Muscle layer of colon (tissue), 2 donors: ENCODE results near the gene MEGF6.

ENCODE experiments used
- H3K27ac ChIP-seq: one replicate; pipeline ENCODE4 v1.7.0; 2013; ENCODE audit warnings: low read depth, mild to moderate bottlenecking, low read length, moderate library complexity
- H3K27me3 ChIP-seq, 2 donors: one replicate each; pipeline ENCODE4 v1.7.0; 2013; ENCODE audit warnings: low read length in 2 of 2, mild to moderate bottlenecking in 2 of 2; ENCODE audit not compliant: insufficient read depth in 2 of 2, control insufficient read depth in 1 of 2
- H3K36me3 ChIP-seq: one replicate; pipeline ENCODE4 v1.7.0; 2013; ENCODE audit warnings: mild to moderate bottlenecking, low read length; ENCODE audit not compliant: insufficient read depth
- H3K4me1 ChIP-seq: one replicate; pipeline ENCODE4 v1.7.0; 2013; ENCODE audit warnings: mild to moderate bottlenecking, low read length; ENCODE audit not compliant: insufficient read depth
- H3K4me3 ChIP-seq, 2 donors: one replicate each; pipeline ENCODE4 v1.7.0; 2013; ENCODE audit warnings: low read length in 2 of 2, low read depth in 1 of 2, mild to moderate bottlenecking in 1 of 2, moderate library complexity in 1 of 2
- H3K9ac ChIP-seq: one replicate; pipeline ENCODE4 v1.7.0; 2013; ENCODE audit warnings: low read length
- H3K9me3 ChIP-seq: one replicate; pipeline ENCODE4 v1.7.0; 2013; ENCODE audit warnings: mild to moderate bottlenecking, low read length
- donor health status: abdominal sarcoma.
- donor health status: Adenocarcinoma of cecum.

MEGF6 gene

GRCh38 chr1:3454811-3455618, 156.3 kb downstream of the MEGF6 start:
- Histone ChIP-seq H3K36me3 (no peaks in the 10 kb centered on the region), H3K4me3 (no peak overlapping the region), H3K27ac (no peak overlapping the region), H3K9ac (no peak overlapping the region), H3K27me3 (peaks cover 16 to 43% of the 10 kb centered on the region in 2 donors), H3K9me3 (no peaks in the 10 kb centered on the region), H3K4me1 (no peaks in the 10 kb centered on the region)

- H3K27ac ChIP-seq = no peak within 1 kb of the TSS
- no peak within 1 kb of the TSS for H3K9ac ChIP-seq
- H3K4me3 ChIP-seq = no peak within 1 kb of the TSS
- peaks cover 16 to 43% of the 10 kb centered on the region in 2 donors for H3K27me3 ChIP-seq
- H3K4me1 ChIP-seq = no peaks in the 10 kb centered on the region
- H3K9me3 ChIP-seq = no peaks in the 10 kb centered on the region
- no peaks in the 10 kb centered on the region for H3K36me3 ChIP-seq
These were observed 157.2 kb downstream of the MEGF6 start, which contains the start of gene ARHGEF16 for GRCh38 chr1:3453891-3454810. ARHGEF16 (plus strand) TSS chr1:3454665; CDS start chr1:3463085, 8,420 bp downstream.

GRCh38 chr1:3453203-3453761, 158.0 kb downstream of the MEGF6 start:
- Histone ChIP-seq H3K27me3 (peaks cover 16 to 43% of the 10 kb centered on the region in 2 donors), H3K4me1 (no peaks in the 10 kb centered on the region), H3K4me3 (no peak overlapping the region), H3K9ac (no peak overlapping the region), H3K27ac (no peak overlapping the region), H3K36me3 (no peaks in the 10 kb centered on the region), H3K9me3 (no peaks in the 10 kb centered on the region)

GRCh38 chr1:3452866-3453175, 158.5 kb downstream of the MEGF6 start:
- Histone ChIP-seq H3K27me3 (peaks cover 16 to 43% of the 10 kb centered on the region in 2 donors), H3K36me3 (no peaks in the 10 kb centered on the region), H3K4me1 (no peaks in the 10 kb centered on the region), H3K9me3 (no peaks in the 10 kb centered on the region), H3K4me3 (no peak overlapping the region), H3K27ac (no peak overlapping the region), H3K9ac (no peak overlapping the region)

- Histone ChIP-seq H3K4me1 (no peaks in the 10 kb centered on the region), H3K9me3 (no peaks in the 10 kb centered on the region), H3K4me3 (no peak overlapping the region), H3K9ac (no peak overlapping the region), H3K27ac (no peak overlapping the region), H3K36me3 (no peaks in the 10 kb centered on the region), H3K27me3 (peaks cover 16 to 43% of the 10 kb centered on the region in 2 donors)
These were observed 159.1 kb downstream of the MEGF6 start for GRCh38 chr1:3451994-3452865.

- Histone ChIP-seq H3K9me3 (no peaks in the 10 kb centered on the region), H3K27me3 (peaks cover 16 to 42% of the 10 kb centered on the region in 2 donors), H3K27ac (no peak overlapping the region), H3K36me3 (no peaks in the 10 kb centered on the region), H3K4me3 (no peak overlapping the region), H3K4me1 (no peaks in the 10 kb centered on the region), H3K9ac (no peak overlapping the region)
These were observed 160.3 kb downstream of the MEGF6 start for GRCh38 chr1:3450983-3451382.

- no peak overlapping the region for H3K27ac ChIP-seq
- no peak overlapping the region for H3K4me3 ChIP-seq
- H3K36me3 ChIP-seq = no peaks in the 10 kb centered on the region
- no peak overlapping the region for H3K9ac ChIP-seq
- H3K27me3 ChIP-seq = peaks cover 13 to 36% of the 10 kb centered on the region in 2 donors
- no peaks in the 10 kb centered on the region for H3K4me1 ChIP-seq
- no peaks in the 10 kb centered on the region for H3K9me3 ChIP-seq
These were observed 161.0 kb downstream of the MEGF6 start for GRCh38 chr1:3450202-3450863.

- Histone ChIP-seq H3K4me1 (no peaks in the 10 kb centered on the region), H3K36me3 (no peaks in the 10 kb centered on the region), H3K4me3 (no peak overlapping the region), H3K27me3 (peaks cover 0 to 20% of the 10 kb centered on the region in 2 donors), H3K9ac (no peak overlapping the region), H3K9me3 (no peaks in the 10 kb centered on the region), H3K27ac (no peak overlapping the region)
These were observed 166.6 kb downstream of the MEGF6 start for GRCh38 chr1:3444736-3445135.

- no peaks in the 10 kb centered on the region for H3K9me3 ChIP-seq
- no peak overlapping the region for H3K4me3 ChIP-seq
- peaks cover 0 to 25% of the 10 kb centered on the region in 2 donors for H3K27me3 ChIP-seq
- H3K9ac ChIP-seq = no peak overlapping the region
- H3K36me3 ChIP-seq = no peaks in the 10 kb centered on the region
- no peak overlapping the region for H3K27ac ChIP-seq
- no peaks in the 10 kb centered on the region for H3K4me1 ChIP-seq
These were observed 167.0 kb downstream of the MEGF6 start for GRCh38 chr1:3444298-3444697.

- no peak overlapping the region for H3K9ac ChIP-seq
- no peak overlapping the region for H3K27ac ChIP-seq
- no peaks in the 10 kb centered on the region for H3K9me3 ChIP-seq
- H3K36me3 ChIP-seq = no peaks in the 10 kb centered on the region
- H3K4me1 ChIP-seq = no peaks in the 10 kb centered on the region
- peaks cover 0 to 25% of the 10 kb centered on the region in 2 donors for H3K27me3 ChIP-seq
- H3K4me3 ChIP-seq = no peak overlapping the region
These were observed 167.5 kb downstream of the MEGF6 start for GRCh38 chr1:3443807-3444206.
